Naive thymus-derived CD4-positive, alpha-beta T cell (primary cell): ENCODE results near the gene RABL6. TPM values are rescaled to one million over a fixed set of nuclear protein-coding genes. Genes with fewer than 3 reads are reported as not detected.

Experiments used
- ATAC-seq: fragments of 150-1000 bp; cut with Tn5 transposase; 2 replicates; pipeline ENCODE4 v1.10.0; 2021; ENCODE audit warnings: mild to moderate bottlenecking, moderate library complexity
- CTCF ChIA-PET: fragments of 350-600 bp; sonication (Branson Sonifier 250); formaldehyde crosslinking; loops from one replicate; lab custom pipeline; 2021; ENCODE audit warnings: antibody characterized with exemption; lab: Charles Lee
- POLR2A ChIA-PET: fragments of 350-600 bp; sonication (Branson Sonifier 250); formaldehyde crosslinking; loops from one replicate; lab custom pipeline; 2021; ENCODE audit warnings: antibody characterized with exemption, inconsistent platforms; lab: Charles Lee
- DNase-seq, 9 donors: peaks; one replicate each; pipeline versions ENCODE4 v3.0.0 to v3.0.0-alpha.2; 2020 to 2022; ENCODE audit warnings: mixed read lengths in 1 of 9
- H3K27ac ChIP-seq: one replicate; pipeline ENCODE4 v1.7.0; 2013; ENCODE audit warnings: mild to moderate bottlenecking, low read depth, low read length, moderate library complexity
- H3K27me3 ChIP-seq, 2 donors: one replicate each; pipeline ENCODE4 v1.7.0; 2013; ENCODE audit warnings: low read length in 2 of 2, mild to moderate bottlenecking in 2 of 2, moderate library complexity in 2 of 2; ENCODE audit not compliant: control insufficient read depth in 2 of 2, insufficient read depth in 2 of 2
- H3K36me3 ChIP-seq, 3 experiments: 1 replicate in 2 of 3; 2 replicates in 1 of 3; pipeline ENCODE4 v1.7.0; 2013; ENCODE audit warnings: low read length in 3 of 3, mild to moderate bottlenecking in 3 of 3, moderate library complexity in 1 of 3; ENCODE audit not compliant: insufficient read depth in 3 of 3, control insufficient read depth in 2 of 3
- H3K4me1 ChIP-seq, 2 donors: one replicate each; pipeline ENCODE4 v1.7.0; 2013; ENCODE audit warnings: low read length in 2 of 2, mild to moderate bottlenecking in 2 of 2, moderate library complexity in 1 of 2; ENCODE audit not compliant: control insufficient read depth in 2 of 2, insufficient read depth in 2 of 2
- H3K4me3 ChIP-seq: 2 replicates; pipeline ENCODE4 v1.7.0; 2013; ENCODE audit warnings: mild to moderate bottlenecking, low read length
- H3K9me3 ChIP-seq, 3 experiments: 1 replicate in 2 of 3; 2 replicates in 1 of 3; pipeline ENCODE4 v1.7.0; 2013; ENCODE audit warnings: low read length in 3 of 3; ENCODE audit not compliant: control insufficient read depth in 2 of 3
- H3K27ac Mint-ChIP-seq, 9 donors: one replicate each; pipeline ENCODE4 v1.8.0; 2020 to 2022; ENCODE audit warnings: mixed read lengths in 9 of 9, mild to moderate bottlenecking in 8 of 9, moderate library complexity in 5 of 9, inconsistent platforms in 2 of 9
- H3K27me3 Mint-ChIP-seq, 5 donors: one replicate each; pipeline ENCODE4 v1.8.0; 2021 to 2022; ENCODE audit warnings: mixed read lengths in 5 of 5, mild to moderate bottlenecking in 1 of 5
- H3K36me3 Mint-ChIP-seq, 5 donors: one replicate each; pipeline ENCODE4 v1.8.0; 2020 to 2022; ENCODE audit warnings: mixed read lengths in 5 of 5, mild to moderate bottlenecking in 3 of 5, inconsistent platforms in 1 of 5
- H3K4me1 Mint-ChIP-seq, 7 donors: one replicate each; pipeline ENCODE4 v1.8.0; 2020 to 2022; ENCODE audit warnings: mixed read lengths in 7 of 7, mild to moderate bottlenecking in 3 of 7, inconsistent platforms in 1 of 7
- H3K4me3 Mint-ChIP-seq, 10 donors: one replicate each; pipeline ENCODE4 v1.8.0; 2020 to 2022; ENCODE audit warnings: mild to moderate bottlenecking in 10 of 10, mixed read lengths in 10 of 10, moderate library complexity in 6 of 10, inconsistent platforms in 2 of 10
- H3K9me3 Mint-ChIP-seq, 11 donors: one replicate each; pipeline ENCODE4 v1.8.0; 2020 to 2022; ENCODE audit warnings: mixed read lengths in 11 of 11, mild to moderate bottlenecking in 4 of 11, inconsistent platforms in 1 of 11, moderate library complexity in 1 of 11
- intact Hi-C, 2 donors: fragments of 100-400 bp; cut with micrococcal nuclease; formaldehyde crosslinking; loops; one replicate each; pipeline ENCODE4 v1.15.1; 2023
- polyA plus RNA-seq, 2 donors: library from polyadenylated mRNA; unstranded; fragments of 300-500 nt; fragmentation: Illumina TruSeq; gene quantifications; one replicate each; pipeline ENCODE4 v1.2.3, GENCODE V29; 2021
- total RNA-seq, 6 experiments: library from RNA in 5 of 6; stranded (reverse) in 5 of 6; gene quantifications; 1 replicate in 5 of 6; 2 replicates in 1 of 6; pipeline ENCODE4 v1.2.3 and lab custom pipeline; 2021 to 2026

RABL6 gene
- total and polyA plus RNA-seq, 7 experiments from 2014 or later = 9.4 to 100 (median 60.7) TPM

- POLR2A ChIA-PET = interaction anchor here (0.6 to 1.0 kb wide), 3 partner anchors 8 to 395 kb away, joined by 3 read pairs; no protein-coding TSS in a partner anchor
- Mint-ChIP-seq H3K36me3 (peaks cover 13 to 23% (median 21%) of the 10 kb centered on the region in 5 donors), H3K4me3 (peak overlapping the region in 1 of 10 donors; percentile 46), H3K27ac (no peak overlapping the region), H3K27me3 (no peaks in the 10 kb centered on the region), H3K4me1 (peaks cover 31 to 46% (median 38%) of the 10 kb centered on the region in 7 donors), H3K9me3 (no peaks in the 10 kb centered on the region)
- intact Hi-C loops = no loop called here
- H3K4me3 ChIP-seq = no peak overlapping the region
- DNase-seq = no peak
- CTCF ChIA-PET = no interaction called here
- no peaks in the 10 kb centered on the region for H3K27me3 ChIP-seq
- no peak overlapping the region for H3K27ac ChIP-seq
- no peaks in the 10 kb centered on the region for H3K9me3 ChIP-seq
- peaks cover 0 to 4% of the 10 kb centered on the region in 2 donors for H3K4me1 ChIP-seq
- no peak for ATAC-seq
- H3K36me3 ChIP-seq = no peaks in the 10 kb centered on the region
Measured at GRCh38 chr9:136815422-136815782, 7.7 kb downstream of the RABL6 start.

- ChIA-PET POLR2A (no interaction called here), CTCF (interaction anchor here (0.8 kb wide), 1 partner anchor 214 kb away, joined by 4 read pairs; no protein-coding TSS in a partner anchor)
- Mint-ChIP-seq H3K36me3 (peaks cover 0 to 6% (median 4%) of the 10 kb centered on the region in 5 donors), H3K27ac (peak overlapping the region in 1 of 9 donors; percentile 69), H3K4me3 (peak overlapping the region in 4 of 10 donors; percentile 27 to 63 (median 43)), H3K4me1 (peaks cover 10 to 17% (median 15%) of the 10 kb centered on the region in 7 donors), H3K9me3 (no peaks in the 10 kb centered on the region), H3K27me3 (no peaks in the 10 kb centered on the region)
- ATAC-seq = peak; percentile 36
- Histone ChIP-seq H3K27me3 (no peaks in the 10 kb centered on the region), H3K4me3 (no peak overlapping the region), H3K27ac (no peak overlapping the region), H3K9me3 (no peaks in the 10 kb centered on the region), H3K4me1 (no peaks in the 10 kb centered on the region), H3K36me3 (peaks cover 0 to 31% (median 0%) of the 10 kb centered on the region in 3 experiments)
- no peak for DNase-seq
- intact Hi-C loops = no loop called here
Measured at GRCh38 chr9:136820971-136821825, 13.4 kb downstream of the RABL6 start.

GRCh38 chr9:136821826-136822544 is 14.2 kb downstream of the RABL6 start:
- no peak for DNase-seq
- H3K27me3 Mint-ChIP-seq = no peaks in the 10 kb centered on the region
- H3K4me3 Mint-ChIP-seq = no peak overlapping the region
- H3K4me1 Mint-ChIP-seq = peaks cover 9 to 14% (median 12%) of the 10 kb centered on the region in 7 donors
- POLR2A ChIA-PET = no interaction called here
- Histone ChIP-seq H3K27me3 (no peaks in the 10 kb centered on the region), H3K4me1 (no peaks in the 10 kb centered on the region), H3K36me3 (peaks cover 0 to 39% (median 0%) of the 10 kb centered on the region in 3 experiments), H3K4me3 (no peak overlapping the region), H3K27ac (no peak overlapping the region), H3K9me3 (no peaks in the 10 kb centered on the region)
- CTCF ChIA-PET = no interaction called here
- peaks cover 0 to 4% (median 2%) of the 10 kb centered on the region in 5 donors for H3K36me3 Mint-ChIP-seq
- no peak overlapping the region for H3K27ac Mint-ChIP-seq
- no peak for ATAC-seq
- intact Hi-C loops = no loop called here
- H3K9me3 Mint-ChIP-seq = no peaks in the 10 kb centered on the region

GRCh38 chr9:136823136-136824046 is 15.6 kb downstream of the RABL6 start:
- Histone ChIP-seq H3K4me1 (no peaks in the 10 kb centered on the region), H3K36me3 (peaks cover 0 to 48% (median 0%) of the 10 kb centered on the region in 3 experiments), H3K4me3 (no peak overlapping the region), H3K9me3 (no peaks in the 10 kb centered on the region), H3K27me3 (no peaks in the 10 kb centered on the region), H3K27ac (no peak overlapping the region)
- DNase-seq = no peak
- H3K4me1 Mint-ChIP-seq = peaks cover 7 to 12% (median 11%) of the 10 kb centered on the region in 7 donors
- intact Hi-C loops = no loop called here
- POLR2A ChIA-PET = interaction anchor here (0.6 to 0.8 kb wide), 2 partner anchors 636 to 859 kb away, joined by 3 to 4 read pairs; partner anchors contain the start of gene NSMF
- CTCF ChIA-PET = no interaction called here
- no peak overlapping the region for H3K27ac Mint-ChIP-seq
- H3K4me3 Mint-ChIP-seq = no peak overlapping the region
- ATAC-seq = no peak
- no peaks in the 10 kb centered on the region for H3K27me3 Mint-ChIP-seq
- H3K36me3 Mint-ChIP-seq = peaks cover 0 to 2% (median 0%) of the 10 kb centered on the region in 5 donors
- no peaks in the 10 kb centered on the region for H3K9me3 Mint-ChIP-seq

- Histone ChIP-seq H3K27me3 (no peaks in the 10 kb centered on the region), H3K36me3 (peaks cover 0 to 61% (median 3%) of the 10 kb centered on the region in 3 experiments), H3K9me3 (no peaks in the 10 kb centered on the region), H3K4me1 (no peaks in the 10 kb centered on the region), H3K27ac (no peak overlapping the region), H3K4me3 (no peak overlapping the region)
- ChIA-PET CTCF (no interaction called here), POLR2A (interaction anchor here (0.7 to 0.8 kb wide), 2 partner anchors 374 to 857 kb away, joined by 3 to 4 read pairs; no protein-coding TSS in a partner anchor)
- no peaks in the 10 kb centered on the region for H3K27me3 Mint-ChIP-seq
- DNase-seq (no peak), ATAC-seq (no peak)
- peaks cover 0 to 3% (median 0%) of the 10 kb centered on the region in 5 donors for H3K36me3 Mint-ChIP-seq
- intact Hi-C loops = no loop called here
- H3K4me1 Mint-ChIP-seq = peaks cover 5 to 9% (median 6%) of the 10 kb centered on the region in 7 donors
- no peaks in the 10 kb centered on the region for H3K9me3 Mint-ChIP-seq
- no peak overlapping the region for H3K27ac Mint-ChIP-seq
- no peak overlapping the region for H3K4me3 Mint-ChIP-seq
Measured at GRCh38 chr9:136824496-136825225, 16.9 kb downstream of the RABL6 start.
